Measurements from ENCODE around the gene AKR1A1.

DNA sequence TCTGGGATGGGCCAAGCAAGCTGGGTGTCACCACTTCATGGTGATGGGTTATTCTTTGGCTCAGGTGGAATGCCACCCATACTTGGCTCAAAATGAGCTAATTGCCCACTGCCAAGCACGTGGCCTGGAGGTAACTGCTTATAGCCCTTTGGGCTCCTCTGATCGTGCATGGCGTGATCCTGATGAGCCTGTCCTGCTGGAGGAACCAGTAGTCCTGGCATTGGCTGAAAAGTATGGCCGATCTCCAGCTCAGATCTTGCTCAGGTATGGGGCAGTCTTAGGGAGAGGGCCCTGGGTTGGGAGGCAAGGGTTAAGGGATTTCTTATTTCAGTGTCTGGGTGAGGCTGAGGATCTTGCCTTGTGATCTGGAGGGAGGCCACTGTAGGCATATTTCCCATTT lies 17.8 kb downstream of the AKR1A1 start:
- TF ChIP-seq CTCF (IDR thresholded peaks at IDR 0.05) = no peak
- TF ChIP-seq POLR2A (IDR thresholded peaks at IDR 0.05; ENCODE audit: low read depth) = no peak

Measured in esophagus muscularis mucosa (tissue), 3 donors.